GM18861 (cell line): Measurements from ENCODE around the gene CHCHD5.

Experiments used
- ATAC-seq: cut with Tn5 transposase; IDR thresholded peaks from one replicate; pipeline ENCODE4 v1.9.1; 2021; ENCODE audit not compliant: unreplicated experiment

The CHCHD5 gene

DNA sequence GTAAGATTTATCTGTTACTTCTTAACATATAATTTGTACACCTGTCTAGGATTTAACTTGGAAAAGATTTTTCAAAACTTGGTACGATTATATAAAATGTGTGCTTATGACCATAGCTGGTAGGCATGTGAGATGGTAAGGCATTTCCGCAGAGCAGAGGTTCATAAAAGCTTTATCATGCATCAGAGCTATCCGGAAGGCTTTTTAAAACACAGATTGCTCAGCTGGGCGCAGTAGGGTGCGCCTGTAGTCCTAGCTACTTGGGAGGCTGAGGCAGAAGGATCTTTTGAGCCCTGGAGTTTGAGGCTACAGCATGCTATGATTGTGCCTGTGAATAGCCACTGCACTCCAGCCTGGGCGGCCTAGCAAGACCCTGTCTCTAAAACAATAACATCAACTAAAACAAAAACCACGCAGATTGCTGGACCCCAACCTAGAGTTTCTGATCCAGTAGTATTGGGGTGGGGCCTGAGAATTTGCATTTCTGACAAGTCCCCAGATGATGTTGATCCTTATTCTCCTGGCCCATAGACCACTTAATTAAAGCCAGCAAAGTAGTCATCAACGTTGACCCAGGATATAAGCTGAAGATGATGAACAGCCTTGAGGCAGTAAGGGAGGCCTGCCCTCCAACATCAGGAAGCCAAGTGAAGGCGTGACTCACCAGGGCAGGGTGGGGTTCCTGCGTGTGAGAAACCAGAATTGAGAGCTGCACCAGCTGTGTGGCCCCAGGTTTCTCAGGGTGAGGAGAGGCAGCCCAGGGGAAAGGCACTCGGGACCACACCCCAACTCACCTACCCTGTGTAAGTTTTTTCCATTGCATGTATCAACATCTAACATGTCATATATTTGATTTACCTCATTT lies 39.7 kb downstream of the CHCHD5 start:
- ATAC-seq: no peak

DNA sequence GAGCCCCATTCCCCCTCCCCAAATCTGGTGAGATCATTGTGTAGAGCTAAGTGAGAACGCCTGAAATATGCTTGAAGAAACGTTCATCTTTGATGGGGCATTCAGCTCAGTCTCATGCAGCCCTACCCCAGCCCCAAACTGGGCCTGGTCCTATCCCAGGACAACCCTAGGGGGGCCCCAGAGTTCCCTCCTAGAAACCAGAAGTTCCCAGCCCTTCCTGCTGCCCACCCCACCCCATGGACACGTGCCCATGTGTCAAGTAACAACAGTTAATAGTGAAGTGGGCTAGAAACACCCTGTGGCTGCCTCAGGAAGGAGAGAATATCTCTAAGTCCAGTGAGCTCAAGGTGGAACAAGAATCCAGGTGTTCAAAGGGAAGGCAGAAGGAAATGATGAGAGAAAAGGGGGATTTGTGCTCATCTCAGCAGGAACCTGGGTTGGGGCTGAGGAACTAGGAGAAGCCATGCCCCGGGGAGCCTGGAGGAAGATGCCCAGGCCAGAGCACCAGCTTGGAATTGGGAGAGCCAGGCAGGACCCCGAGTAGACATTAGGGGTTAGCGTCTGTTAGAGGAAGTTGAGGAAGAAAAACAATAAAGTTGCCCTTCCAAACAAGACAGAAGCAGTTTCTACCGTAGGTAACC lies 41.2 kb downstream of the CHCHD5 start:
- no peak for ATAC-seq

DNA sequence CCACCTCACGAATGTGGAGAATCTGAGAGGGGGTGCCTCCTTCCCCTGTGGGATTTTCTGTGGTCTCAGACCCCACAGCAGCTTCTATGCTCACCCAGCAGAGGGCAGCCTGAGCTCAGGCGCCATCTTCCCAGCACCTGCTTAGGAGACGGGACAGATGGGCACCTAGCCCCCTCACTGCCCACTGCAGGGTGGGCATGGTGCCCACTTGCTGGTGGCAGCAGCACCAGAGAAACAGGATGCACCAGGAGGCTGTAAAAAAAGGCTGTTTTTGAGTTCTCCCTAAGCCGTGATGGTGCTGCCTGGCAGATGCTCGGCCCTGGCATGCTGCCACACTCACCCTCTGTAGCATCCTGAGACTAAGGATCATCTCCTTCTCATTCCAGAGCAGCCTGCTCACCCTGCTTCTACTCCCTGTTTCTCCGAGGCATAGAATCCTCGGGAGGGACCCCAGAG lies 42.2 kb downstream of the CHCHD5 start:
- no peak for ATAC-seq

DNA sequence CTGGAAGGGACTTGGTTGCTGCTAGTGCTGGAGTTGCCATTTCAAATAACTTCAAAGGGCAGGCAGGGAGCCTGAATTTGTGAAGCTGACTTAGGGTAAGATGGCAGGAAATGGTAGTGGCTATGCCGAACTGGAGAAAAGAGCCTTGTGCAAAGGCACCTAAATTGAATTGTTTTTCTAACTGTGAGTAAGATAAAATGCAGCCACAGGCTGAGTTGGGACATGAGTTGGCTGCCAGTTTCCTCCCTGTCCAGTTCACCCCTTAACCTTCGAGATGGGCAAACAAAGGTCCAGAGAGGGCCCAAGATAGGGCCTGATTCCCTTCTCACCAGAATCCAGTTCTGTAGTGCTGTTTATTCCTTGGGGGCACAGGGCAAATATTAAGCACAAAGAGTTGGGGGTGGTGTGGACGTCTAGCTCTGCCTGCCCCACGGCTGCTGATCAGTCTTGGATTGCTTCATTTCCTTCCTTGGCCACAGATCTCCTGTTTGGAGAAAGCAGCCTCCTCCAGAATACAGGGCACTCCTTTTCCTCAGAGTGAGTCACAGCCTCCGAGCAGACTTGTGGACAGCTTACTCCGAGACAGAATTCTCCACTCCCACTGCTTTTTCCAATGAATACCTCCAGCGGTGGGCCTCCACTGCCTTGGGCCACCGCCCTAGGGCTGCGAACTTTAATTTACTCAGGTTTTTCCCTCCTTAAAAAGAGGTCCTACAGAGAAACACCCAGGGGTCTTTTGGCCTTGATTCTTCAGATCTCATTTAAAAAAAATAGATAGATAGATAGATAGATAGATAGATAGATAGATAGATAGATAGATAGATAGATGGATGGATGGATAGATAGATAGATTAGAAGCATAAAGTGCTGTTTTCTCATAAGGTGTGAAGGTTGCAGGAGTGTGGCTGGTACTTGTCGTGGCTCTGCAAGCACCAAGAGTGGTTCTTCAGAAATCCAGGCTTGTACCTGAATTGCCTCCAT lies 42.9 kb downstream of the CHCHD5 start:
- no peak for ATAC-seq

DNA sequence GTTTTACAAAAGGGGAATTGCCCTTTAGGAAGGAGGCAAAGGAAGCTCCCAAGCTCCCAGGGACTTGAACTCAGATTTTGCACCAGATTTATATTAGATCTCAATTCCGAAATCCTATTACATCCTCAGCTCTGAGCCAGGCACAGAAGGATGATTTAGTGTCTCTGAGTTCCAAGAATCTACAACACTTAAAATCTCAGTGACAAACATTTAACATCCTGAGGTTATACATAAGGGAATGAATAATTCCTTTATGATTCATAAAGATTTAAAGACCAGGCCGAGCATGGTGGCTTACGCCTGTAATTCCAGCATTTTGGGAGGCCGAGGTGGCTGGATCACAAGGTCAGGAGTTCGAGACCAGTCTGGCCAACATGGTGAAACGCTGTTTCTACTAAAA lies 44.8 kb downstream of the CHCHD5 start:
- ATAC-seq: no peak

DNA sequence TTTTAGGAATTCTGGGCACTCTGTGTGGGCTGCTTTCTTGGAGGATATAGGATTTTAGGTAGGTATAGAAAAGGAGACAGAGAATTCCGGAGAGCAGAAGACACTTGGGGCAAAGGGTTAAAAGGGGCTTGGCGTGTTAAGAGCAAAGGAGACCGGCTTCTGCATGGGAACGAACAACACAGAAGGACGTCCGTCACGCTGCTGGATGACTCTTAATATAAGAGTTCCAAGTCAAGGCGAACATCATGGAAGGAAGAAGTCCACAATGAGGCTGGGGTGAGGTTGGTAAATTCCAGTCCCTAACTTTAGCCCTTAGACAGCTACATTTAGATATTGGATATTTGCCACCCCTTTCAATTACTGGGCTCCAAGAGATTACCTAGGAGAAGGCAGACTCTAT lies 45.4 kb downstream of the CHCHD5 start:
- no peak for ATAC-seq

DNA sequence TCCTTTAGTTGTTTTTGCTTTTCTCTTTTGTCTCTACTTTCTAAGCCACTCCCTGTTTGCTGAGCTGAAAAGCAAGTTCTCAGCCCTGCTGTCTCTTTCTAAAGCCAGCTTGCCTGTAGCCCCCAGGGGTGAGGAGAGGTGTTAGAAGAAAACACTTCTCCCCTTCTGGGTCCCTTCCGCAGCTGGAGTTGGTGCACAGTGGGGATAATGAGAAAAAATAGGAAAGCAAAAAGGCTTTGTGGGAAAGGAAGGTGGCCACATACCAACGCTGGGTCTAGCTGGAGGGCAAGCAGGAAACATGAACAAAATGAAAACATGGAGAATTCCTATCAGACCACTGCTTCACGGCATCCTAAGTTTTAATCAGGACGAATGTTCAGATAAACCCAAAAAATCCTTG lies 45.9 kb downstream of the CHCHD5 start:
- no peak for ATAC-seq

DNA sequence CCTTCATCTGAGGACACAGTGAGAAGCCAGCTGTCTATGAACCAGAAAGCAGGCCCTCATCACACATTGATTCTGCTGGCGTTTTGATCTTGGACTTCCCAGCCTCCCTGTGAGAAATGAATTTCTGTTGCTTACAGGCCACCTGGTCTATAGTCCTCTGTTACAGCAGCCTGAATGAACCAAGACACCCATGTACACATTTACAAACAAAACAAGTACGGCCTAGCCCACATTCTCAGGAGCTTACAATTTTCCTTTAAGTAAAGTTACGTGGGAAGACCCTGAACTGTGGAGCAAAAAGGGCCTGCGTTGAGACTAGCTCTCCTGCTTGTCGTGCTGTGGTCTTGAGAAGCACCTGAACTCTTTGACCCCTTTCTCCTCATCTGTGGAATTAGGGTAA lies 49.3 kb downstream of the CHCHD5 start:
- no peak for ATAC-seq

DNA sequence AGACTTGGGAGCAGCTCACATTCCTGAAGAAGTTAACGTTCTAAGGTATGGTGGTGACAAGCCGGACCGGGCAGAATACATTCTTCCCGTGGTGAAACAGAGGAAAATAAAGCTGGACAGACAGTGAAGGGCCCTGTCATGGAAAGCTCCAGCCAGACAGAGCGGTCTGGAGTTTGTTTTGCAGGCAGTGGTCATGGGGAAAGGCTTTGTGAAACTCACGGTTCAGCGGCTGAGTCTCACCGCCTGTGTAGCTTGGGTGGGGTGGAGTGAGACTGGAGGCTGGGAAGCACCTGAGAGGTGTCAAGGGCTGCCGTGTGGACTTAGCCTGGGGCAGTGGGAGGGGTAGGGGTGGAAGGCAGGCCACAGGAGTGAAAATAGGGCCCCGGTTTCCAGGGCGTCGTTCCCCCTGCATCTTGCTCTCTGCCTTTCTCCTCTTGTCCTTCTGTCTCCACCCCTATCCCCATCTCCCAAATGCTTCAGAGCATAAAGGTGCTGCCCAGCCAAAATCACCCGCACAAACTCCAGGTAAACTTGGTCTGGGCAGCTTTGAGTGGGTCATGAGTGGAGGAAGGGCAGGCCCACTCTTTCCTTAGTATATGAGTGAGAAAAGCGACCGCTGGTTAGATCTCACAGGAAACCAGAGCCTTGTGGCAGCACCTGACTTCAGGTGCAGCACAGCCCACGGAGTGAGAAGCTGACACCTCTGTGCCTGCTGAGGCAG lies 49.9 kb downstream of the CHCHD5 start:
- ATAC-seq: no peak

DNA sequence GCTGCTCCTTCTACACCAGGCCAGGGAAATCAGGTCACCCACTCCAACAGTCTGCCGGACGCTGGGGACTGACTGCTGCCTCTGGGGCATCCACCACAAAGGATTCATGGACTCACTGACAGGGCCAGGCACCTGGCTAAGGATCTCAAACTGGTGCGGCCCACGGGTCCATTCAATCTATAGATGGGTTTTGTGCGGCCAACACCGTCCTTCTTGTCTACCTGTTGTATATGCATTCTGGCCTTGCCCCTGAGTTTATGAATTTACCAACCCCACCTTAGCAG lies 50.4 kb downstream of the CHCHD5 start:
- ATAC-seq: no peak

DNA sequence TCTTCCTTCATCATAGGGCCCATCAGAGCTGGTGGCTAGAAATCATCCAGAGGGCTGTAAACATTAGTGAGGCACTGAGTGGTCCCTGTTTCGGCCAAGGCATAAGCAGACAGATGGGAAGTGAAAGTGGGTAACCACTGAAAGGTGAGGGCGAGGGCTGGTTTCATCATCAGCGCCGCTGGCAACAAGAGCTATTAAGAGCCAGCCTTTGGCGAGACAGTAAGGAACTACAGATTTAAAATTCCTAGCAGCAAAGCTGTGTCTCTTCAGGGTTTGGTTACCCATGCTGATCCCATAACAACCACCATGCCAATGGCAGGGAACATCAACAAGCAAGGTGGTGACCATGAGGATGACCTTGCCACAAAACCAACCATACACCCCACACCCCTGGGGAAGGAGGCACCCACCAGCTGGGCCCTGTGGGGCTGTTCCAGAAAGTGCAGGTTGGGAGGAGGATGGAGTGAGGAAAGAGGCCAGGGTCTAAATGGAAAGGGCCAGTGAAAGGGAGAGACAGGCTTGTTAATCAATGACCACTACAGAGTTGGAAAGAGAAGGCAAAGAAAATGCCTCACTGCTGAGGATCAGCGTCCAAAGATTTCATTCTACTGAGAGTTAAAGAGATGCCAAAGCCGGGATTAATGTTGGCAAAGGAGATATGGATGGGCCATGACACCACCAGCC lies 52.3 kb downstream of the CHCHD5 start:
- ATAC-seq: peak; percentile 93

DNA sequence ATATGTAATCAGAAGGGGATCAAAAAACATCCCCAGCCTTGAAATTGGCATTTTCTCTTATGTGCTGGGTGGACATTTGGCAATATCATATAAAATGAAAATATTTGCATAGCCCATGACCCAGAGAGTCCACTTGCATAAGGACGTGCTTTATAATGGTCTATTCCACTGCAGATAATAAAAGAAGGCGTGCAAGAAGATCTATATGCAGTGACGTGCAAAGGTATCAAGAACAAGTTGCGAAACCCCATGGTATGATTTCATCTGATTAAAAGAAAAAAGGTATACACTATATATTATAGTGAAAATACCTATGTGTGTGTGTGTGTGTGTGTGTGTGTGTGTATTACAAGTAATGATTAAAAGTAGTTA lies 52.9 kb downstream of the CHCHD5 start:
- no peak for ATAC-seq
